ENCODE data around the gene APOL6.

GRCh38 chr22:35621451-35621850 lies 26.8 kb upstream of the APOL6 start:
- no peak for TF ChIP-seq CTCF (IDR thresholded peaks at IDR 0.05)
- no peak for TF ChIP-seq SMC3 (IDR thresholded peaks at IDR 0.05)
- TF ChIP-seq MAZ (IDR thresholded peaks at IDR 0.05; ENCODE audit: borderline replicate concordance, low read depth, low read length): no peak
- no peak for TF ChIP-seq CHD4 (IDR thresholded peaks at IDR 0.05; ENCODE audit: borderline replicate concordance)
